Uterus (tissue), 4 donors: ENCODE results near the gene INTS11. TPM values are rescaled to one million over a fixed set of nuclear protein-coding genes. Genes with fewer than 3 reads are reported as not detected.

Source experiments
- DNase-seq, 2 donors: peaks; one replicate each; pipeline ENCODE4 v3.0.0-alpha.2; 2019 to 2020
- H3K27ac ChIP-seq, 2 donors: fragments of 200-600 bp; sonication (generic); 1 replicate in 1 of 2; 2 replicates in 1 of 2; pipeline ENCODE4 v1.5.1; 2016 to 2018
- H3K27me3 ChIP-seq, 2 donors: fragments of 200-600 bp; sonication (generic); one replicate each; pipeline ENCODE4 v1.5.1; 2018 to 2019; ENCODE audit warnings: control low read depth in 1 of 2
- H3K36me3 ChIP-seq, 2 donors: fragments of 200-600 bp; sonication (generic); one replicate each; pipeline ENCODE4 v1.5.1; 2019; ENCODE audit warnings: control low read depth in 1 of 2
- H3K4me1 ChIP-seq, 2 donors: fragments of 200-600 bp; sonication (generic); one replicate each; pipeline ENCODE4 v1.5.1; 2018 to 2019; ENCODE audit warnings: control low read depth in 1 of 2
- H3K4me3 ChIP-seq, 2 donors: fragments of 200-600 bp; sonication (generic); 1 replicate in 1 of 2; 2 replicates in 1 of 2; pipeline ENCODE4 v1.5.1; 2018 to 2019; ENCODE audit warnings: mild to moderate bottlenecking in 1 of 2
- H3K9me3 ChIP-seq, 2 donors: fragments of 200-600 bp; sonication (generic); one replicate each; pipeline ENCODE4 v1.5.1; 2019; ENCODE audit warnings: control low read depth in 1 of 2
- POLR2A ChIP-seq, 2 donors: fragments of 450-650 bp; IDR thresholded peaks; one replicate each; pipeline ENCODE4 v1.6.1; 2016; ENCODE audit warnings: antibody characterized with exemption in 2 of 2, mild to moderate bottlenecking in 1 of 2, moderate library complexity in 1 of 2
- intact Hi-C: fragments of 100-400 bp; cut with DNase I; formaldehyde crosslinking; loops from one replicate; pipeline ENCODE4 v1.15.1; 2023; ENCODE audit warnings: low total_unique reads
- total RNA-seq, 4 donors: library from RNA; depleted of rRNA in 3 of 4; stranded (reverse); fragments of >200 nt in 3 of 4; gene quantifications; one replicate each; pipeline versions ENCODE4 v1.1.0 to v1.2.4, GENCODE V29; 2014 to 2023
- TF ChIP-seq, protein P1 (sequence below), 4 experiments: fragments of 200-600 bp in 2 of 4; fragments of 450-650 bp in 2 of 4; sonication (generic) in 2 of 4; IDR thresholded peaks; one replicate each; pipeline ENCODE4 v1.5.1; 2016 to 2019; ENCODE audit warnings: antibody characterized with exemption in 4 of 4, mild to moderate bottlenecking in 2 of 4, moderate library complexity in 1 of 4
- donor health status: DM: yes; HTN: yes; CAD: no.

Gene INTS11
- total RNA-seq, 4 donors from 2014 or later: 45.6 to 277 (median 130) TPM

GRCh38 chr1:1347663-1348419, 23.4 kb upstream of the INTS11 start:
- intact Hi-C loops: no loop called here
- no peaks in the 10 kb centered on the region for H3K27me3 ChIP-seq
- no peaks in the 10 kb centered on the region for H3K36me3 ChIP-seq
- peak overlapping the region; percentile 73 to 83 for H3K27ac ChIP-seq
- H3K4me3 ChIP-seq: peak overlapping the region; percentile 50 to 85
- TF ChIP-seq, protein P1, sequence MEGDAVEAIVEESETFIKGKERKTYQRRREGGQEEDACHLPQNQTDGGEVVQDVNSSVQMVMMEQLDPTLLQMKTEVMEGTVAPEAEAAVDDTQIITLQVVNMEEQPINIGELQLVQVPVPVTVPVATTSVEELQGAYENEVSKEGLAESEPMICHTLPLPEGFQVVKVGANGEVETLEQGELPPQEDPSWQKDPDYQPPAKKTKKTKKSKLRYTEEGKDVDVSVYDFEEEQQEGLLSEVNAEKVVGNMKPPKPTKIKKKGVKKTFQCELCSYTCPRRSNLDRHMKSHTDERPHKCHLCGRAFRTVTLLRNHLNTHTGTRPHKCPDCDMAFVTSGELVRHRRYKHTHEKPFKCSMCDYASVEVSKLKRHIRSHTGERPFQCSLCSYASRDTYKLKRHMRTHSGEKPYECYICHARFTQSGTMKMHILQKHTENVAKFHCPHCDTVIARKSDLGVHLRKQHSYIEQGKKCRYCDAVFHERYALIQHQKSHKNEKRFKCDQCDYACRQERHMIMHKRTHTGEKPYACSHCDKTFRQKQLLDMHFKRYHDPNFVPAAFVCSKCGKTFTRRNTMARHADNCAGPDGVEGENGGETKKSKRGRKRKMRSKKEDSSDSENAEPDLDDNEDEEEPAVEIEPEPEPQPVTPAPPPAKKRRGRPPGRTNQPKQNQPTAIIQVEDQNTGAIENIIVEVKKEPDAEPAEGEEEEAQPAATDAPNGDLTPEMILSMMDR (IDR thresholded peaks at IDR 0.05): no peak
- no peak for TF ChIP-seq POLR2A (IDR thresholded peaks at IDR 0.05)
- no peak for DNase-seq
- no peaks in the 10 kb centered on the region for H3K9me3 ChIP-seq
- H3K4me1 ChIP-seq: peaks cover 16 to 25% of the 10 kb centered on the region in 2 donors

DNA sequence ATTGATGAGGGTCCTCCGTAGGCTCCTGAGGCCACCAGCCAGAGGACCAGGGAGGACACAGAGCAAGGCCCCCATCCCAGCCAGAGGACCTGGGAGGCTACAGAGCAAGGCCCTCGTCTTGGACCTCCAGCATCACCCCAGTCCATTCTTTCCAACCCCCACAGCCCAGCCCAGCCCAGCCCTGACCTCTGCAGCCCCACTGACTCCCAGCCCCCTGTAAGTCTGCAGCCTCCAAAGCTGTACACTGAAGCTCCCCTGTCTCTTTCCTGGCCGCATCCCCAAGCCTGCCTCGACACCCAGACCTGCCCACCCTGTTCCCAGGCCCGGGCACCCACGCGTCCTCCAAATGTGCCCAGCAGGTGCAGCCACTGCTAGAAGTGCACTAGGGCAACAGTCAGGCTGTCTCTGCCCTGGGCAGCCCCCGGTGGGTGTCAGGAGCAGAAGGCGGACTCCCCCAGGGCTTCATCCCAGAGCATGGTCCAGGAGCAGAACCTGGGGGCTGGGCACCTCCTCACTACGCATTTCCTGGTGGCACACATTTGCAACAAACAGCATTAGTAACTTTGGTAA, 22.7 kb upstream of the INTS11 start:
- peak overlapping the region in 1 of 2 donors; percentile 73 for H3K27ac ChIP-seq
- intact Hi-C loops: no loop called here
- peak overlapping the region in 1 of 2 donors; percentile 85 for H3K4me3 ChIP-seq
- no peak for DNase-seq
- no peaks in the 10 kb centered on the region for H3K9me3 ChIP-seq
- TF ChIP-seq POLR2A (IDR thresholded peaks at IDR 0.05): no peak
- TF ChIP-seq, protein P1 (IDR thresholded peaks at IDR 0.05): no peak
- H3K36me3 ChIP-seq: no peaks in the 10 kb centered on the region
- H3K27me3 ChIP-seq: no peaks in the 10 kb centered on the region
- peaks cover 16 to 25% of the 10 kb centered on the region in 2 donors for H3K4me1 ChIP-seq

DNA sequence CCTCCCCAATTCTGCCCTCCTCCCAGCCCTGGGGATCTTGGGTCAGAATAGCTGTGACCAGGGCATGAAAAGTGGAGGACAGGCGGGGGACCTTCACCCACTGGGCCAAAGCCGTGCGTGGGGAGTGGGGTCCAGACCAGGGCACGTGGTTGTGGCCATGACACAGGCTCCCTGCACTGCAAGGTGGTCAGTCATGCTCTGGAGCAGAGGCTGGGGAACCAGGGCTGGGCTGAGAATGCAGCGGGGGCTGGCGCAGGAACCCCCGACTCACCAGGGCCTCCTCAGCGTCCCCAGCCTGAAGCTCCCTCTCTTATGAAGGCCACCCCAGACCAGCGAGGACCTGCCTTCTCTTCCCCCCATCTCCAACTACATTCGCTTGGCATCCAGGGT, 22.0 kb upstream of the INTS11 start:
- peak overlapping the region in 1 of 2 donors; percentile 4 for H3K27ac ChIP-seq
- no peak for TF ChIP-seq POLR2A (IDR thresholded peaks at IDR 0.05)
- TF ChIP-seq, protein P1 (IDR thresholded peaks at IDR 0.05): no peak
- H3K4me3 ChIP-seq: no peak overlapping the region
- intact Hi-C loops: no loop called here
- peaks cover 16 to 25% of the 10 kb centered on the region in 2 donors for H3K4me1 ChIP-seq
- no peaks in the 10 kb centered on the region for H3K27me3 ChIP-seq
- no peaks in the 10 kb centered on the region for H3K9me3 ChIP-seq
- H3K36me3 ChIP-seq: no peaks in the 10 kb centered on the region
- DNase-seq: no peak

- H3K9me3 ChIP-seq: no peaks in the 10 kb centered on the region
- no peak for TF ChIP-seq POLR2A (IDR thresholded peaks at IDR 0.05)
- TF ChIP-seq, protein P1 (IDR thresholded peaks at IDR 0.05): no peak
- H3K27me3 ChIP-seq: no peaks in the 10 kb centered on the region
- intact Hi-C loops: no loop called here
- no peak for DNase-seq
- peaks cover 16 to 25% of the 10 kb centered on the region in 2 donors for H3K4me1 ChIP-seq
- peak overlapping the region in 1 of 2 donors; percentile 23 for H3K27ac ChIP-seq
- H3K4me3 ChIP-seq: no peak overlapping the region
- no peaks in the 10 kb centered on the region for H3K36me3 ChIP-seq
Measured at GRCh38 chr1:1345860-1346500, 21.5 kb upstream of the INTS11 start.

GRCh38 chr1:1345384-1345783, 20.9 kb upstream of the INTS11 start:
- Histone ChIP-seq H3K27ac (peak overlapping the region in 1 of 2 donors; percentile 23), H3K4me1 (peaks cover 16 to 25% of the 10 kb centered on the region in 2 donors), H3K4me3 (no peak overlapping the region), H3K36me3 (no peaks in the 10 kb centered on the region), H3K27me3 (no peaks in the 10 kb centered on the region), H3K9me3 (no peaks in the 10 kb centered on the region)
- no peak for DNase-seq
- intact Hi-C loops: no loop called here
- TF ChIP-seq, protein P1 (IDR thresholded peaks at IDR 0.05): no peak
- TF ChIP-seq POLR2A (IDR thresholded peaks at IDR 0.05): no peak
